GM18520 (cell line): ENCODE measurements around the gene C1QA.
"Not testable (repeated sequence)": the region's sequence is repeated elsewhere in the genome, so short reads cannot be mapped to it uniquely, and the experiment has no call there.

Source experiments
- ATAC-seq: cut with Tn5 transposase; IDR thresholded peaks from one replicate; pipeline ENCODE4 v1.9.1; 2021; ENCODE audit not compliant: unreplicated experiment

The C1QA gene

GRCh38 chr1:22639286-22639685 is 2.9 kb downstream of the C1QA start:
- ATAC-seq = no peak

DNA sequence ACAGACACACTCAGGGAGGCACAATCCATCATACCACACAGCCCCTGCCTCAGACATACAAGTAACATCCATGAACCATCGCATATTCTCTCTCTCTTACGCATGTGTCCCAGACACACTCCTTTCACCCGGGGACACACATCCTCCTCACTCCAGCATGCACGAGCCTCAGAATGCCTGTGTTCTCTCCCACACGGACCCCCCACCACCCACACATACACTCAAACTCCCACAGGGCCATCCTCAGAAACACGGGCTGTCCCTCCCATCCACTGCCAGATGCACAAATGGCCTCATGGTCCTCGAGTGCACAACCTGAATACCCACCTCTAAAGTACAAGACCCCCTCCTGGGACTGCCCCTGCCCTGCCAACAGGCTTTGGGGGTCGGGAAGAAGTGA is 4.8 kb downstream of the C1QA start:
- ATAC-seq = no peak

- ATAC-seq = no peak
Observed at GRCh38 chr1:22641906-22642636, 5.6 kb downstream of the C1QA start.

- ATAC-seq = no peak
Observed at GRCh38 chr1:22643381-22643780, 7.0 kb downstream of the C1QA start, which contains the start of gene C1QC. C1QC (plus strand) TSS chr1:22643633; CDS start chr1:22644024, 391 bp downstream.

DNA sequence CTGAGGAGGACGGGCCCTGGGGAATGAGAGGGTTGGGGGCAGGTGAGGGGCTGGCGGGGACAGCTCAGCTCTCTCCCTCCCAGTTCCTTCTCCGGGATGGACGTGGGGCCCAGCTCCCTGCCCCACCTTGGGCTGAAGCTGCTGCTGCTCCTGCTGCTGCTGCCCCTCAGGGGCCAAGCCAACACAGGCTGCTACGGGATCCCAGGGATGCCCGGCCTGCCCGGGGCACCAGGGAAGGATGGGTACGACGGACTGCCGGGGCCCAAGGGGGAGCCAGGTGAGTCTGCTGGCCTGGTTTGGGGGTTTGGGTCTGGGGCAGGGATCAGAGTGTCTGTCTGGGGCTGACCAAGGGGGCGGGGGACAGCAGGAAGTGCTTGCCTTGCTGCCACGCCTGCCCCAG is 7.5 kb downstream of the C1QA start:
- no peak for ATAC-seq

- no peak for ATAC-seq
Observed at GRCh38 chr1:22645931-22646330, 9.5 kb downstream of the C1QA start.

DNA sequence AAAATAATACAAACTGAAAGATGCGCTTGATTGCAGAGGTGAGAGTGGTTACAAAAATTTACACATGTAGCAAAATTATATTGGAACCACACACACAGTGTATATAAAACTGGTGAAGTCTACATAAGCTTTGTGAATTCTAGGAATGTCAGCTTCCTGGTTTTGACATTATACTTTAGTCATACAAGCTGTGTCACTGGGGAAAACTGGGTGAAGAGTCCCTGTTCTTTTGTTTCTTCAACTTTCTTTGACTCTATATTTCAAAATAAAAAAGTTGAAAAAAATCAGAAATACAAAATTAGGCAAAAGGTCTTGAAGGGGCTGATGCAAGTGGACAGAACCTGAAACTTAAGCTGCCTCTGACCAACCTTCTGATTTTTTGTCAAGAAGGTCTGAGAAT is 10.0 kb downstream of the C1QA start:
- ATAC-seq = no peak

GRCh38 chr1:22650089-22650693 is 13.8 kb downstream of the C1QA start:
- no peak for ATAC-seq

DNA sequence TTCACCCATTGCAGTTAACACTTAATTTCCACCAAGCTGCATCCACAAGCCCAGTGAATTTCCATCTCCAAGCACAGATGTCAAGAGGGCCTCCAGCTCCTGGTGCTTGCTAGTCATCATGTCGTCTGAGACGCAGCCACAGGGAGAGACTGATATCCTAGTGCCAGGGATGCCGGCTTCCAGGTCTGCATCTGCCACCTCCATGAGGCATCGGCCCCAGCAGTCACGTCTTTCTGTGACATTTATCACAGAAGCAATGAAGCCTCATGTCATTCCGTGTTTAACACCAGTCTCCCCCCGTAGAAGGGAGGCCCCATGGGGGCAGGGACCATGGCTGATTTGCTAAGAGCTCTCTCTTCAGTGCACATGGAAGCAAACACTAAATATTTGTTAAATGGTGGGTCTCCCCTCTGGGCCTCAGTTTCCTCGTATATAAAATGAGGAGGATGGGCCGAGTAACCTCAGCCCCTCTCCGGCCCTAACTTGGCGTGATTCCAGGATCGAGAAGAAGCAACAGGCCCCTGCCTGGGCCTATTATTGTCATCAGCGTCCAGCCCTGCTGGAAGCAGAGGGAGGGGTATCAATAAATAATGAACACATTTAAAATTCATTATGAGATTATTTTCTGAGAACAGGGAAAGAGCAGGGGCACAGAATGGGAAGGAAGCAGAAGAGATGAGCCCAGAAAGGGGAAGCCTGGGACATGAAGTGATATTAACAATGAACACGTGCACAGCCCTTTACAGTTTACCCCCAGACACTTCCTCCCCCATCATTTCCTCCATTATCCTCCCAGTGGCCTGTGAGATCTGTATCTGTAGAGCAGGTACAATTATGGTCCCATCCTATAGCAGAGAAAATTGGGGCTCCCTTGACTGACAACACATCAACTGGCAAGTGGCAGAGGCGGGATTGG is 15.8 kb downstream of the C1QA start:
- no peak for ATAC-seq

GRCh38 chr1:22652881-22653316 is 16.5 kb downstream of the C1QA start, which contains the start of gene C1QB:
C1QB (plus strand) TSS chr1:22653236; CDS start chr1:22659463, 6,227 bp downstream.
- no peak for ATAC-seq

GRCh38 chr1:22654692-22655091 is 18.3 kb downstream of the C1QA start:
- no peak for ATAC-seq

GRCh38 chr1:22658385-22659163 is 22.1 kb downstream of the C1QA start:
- no peak for ATAC-seq

DNA sequence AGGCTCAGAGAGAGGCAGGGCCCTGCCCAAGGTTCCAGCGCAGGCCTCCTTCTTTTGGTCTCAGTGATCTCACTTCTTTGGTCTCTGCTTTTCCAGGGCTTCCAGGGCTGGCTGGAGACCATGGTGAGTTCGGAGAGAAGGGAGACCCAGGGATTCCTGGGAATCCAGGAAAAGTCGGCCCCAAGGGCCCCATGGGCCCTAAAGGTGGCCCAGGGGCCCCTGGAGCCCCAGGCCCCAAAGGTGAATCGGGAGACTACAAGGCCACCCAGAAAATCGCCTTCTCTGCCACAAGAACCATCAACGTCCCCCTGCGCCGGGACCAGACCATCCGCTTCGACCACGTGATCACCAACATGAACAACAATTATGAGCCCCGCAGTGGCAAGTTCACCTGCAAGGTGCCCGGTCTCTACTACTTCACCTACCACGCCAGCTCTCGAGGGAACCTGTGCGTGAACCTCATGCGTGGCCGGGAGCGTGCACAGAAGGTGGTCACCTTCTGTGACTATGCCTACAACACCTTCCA is 24.4 kb downstream of the C1QA start:
- ATAC-seq = no peak

- no peak for ATAC-seq
Observed at GRCh38 chr1:22661880-22662279, 25.5 kb downstream of the C1QA start.

GRCh38 chr1:22662318-22662717 is 25.9 kb downstream of the C1QA start:
- ATAC-seq = no peak

DNA sequence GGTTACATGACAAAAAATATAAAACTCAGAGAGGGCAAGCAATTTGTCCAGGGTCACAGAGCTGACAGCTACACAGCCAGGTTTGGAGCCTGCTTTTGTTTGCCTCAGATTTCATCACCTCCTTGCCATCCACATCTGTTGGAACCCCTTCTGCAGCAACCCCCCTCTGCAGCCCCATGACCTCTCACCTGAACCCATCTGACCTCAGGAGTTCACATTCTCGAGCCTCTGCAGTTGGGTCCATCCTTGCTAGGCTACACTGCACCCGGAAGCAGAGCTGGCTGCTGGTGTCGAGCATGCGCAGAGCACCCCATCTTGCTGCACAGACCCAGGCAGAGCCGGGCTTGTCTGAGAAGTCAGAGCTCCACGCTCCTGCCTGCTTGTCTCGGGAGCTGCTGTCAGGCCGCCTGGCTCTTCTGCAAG is 26.6 kb downstream of the C1QA start:
- ATAC-seq = no peak

DNA sequence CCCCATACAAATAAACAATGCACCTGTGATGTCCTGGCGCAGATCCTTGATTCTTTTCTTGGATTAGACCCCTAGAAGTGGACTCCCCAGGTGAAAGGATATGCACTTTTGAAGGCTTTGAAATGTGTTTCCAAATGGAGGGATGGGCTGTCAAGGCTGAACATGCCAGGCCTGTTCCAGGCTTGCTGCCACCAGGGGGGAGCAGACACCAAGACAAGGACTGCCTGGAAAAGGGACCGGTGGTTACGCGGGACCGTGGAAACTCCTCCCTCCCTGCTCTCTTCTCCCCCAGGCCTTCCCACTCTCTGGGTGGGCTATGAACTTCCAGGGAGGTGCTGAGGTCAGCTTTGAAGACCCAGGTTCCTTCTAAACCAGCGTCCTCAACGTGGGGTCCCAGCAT is 29.3 kb downstream of the C1QA start:
- ATAC-seq = no peak

- ATAC-seq = no peak
Observed at GRCh38 chr1:22666412-22666811, 30.0 kb downstream of the C1QA start.

DNA sequence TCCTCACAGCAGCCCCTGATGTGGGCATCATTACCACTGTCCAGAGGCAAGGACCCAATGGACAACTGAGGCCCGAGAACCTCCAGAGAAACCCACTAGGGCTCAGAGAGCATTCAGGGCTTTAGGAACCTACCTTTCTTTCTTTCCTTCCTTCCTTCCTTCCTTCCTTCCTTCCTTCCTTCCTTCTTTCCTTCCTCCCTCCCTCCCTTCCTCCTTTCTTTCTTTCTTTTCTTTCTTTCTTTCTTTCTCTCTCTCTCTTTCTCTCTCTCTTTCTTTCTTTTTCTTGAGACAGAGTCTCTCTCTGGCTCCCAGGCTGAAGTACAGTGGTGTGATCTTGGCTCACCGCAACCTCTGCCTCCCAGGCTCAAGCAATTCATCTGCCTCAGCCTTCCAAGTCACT is 32.4 kb downstream of the C1QA start:
- not testable (repeated sequence) for ATAC-seq

DNA sequence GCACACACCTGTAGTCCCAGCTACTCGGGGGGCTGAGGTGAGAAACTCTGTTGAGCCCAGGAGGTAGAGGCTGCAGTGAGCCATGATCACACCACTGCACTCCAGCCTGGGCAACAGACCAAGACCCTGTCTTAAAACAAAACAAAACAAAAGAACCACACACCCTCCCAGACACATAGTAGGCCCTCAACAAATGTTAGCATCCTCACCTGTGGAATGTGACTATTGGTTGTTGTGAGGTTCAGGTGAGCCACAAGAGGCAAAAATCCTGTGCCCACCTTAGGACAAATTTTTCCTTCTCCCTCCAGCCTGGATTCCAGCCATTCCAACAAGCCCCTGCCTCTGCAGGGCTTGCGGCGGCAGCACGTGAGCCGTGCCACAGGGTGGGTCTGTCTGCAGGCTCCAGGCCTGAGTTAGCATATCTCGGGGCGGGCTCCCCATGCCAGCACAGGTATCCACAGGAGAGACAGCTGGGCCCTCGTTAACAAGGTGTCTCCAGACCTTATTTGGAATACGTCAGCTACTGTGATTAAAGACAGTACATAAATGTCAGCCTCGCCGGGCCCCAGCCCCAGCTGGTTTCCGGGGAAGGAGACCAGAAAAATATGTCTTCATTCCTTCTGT is 34.0 kb downstream of the C1QA start:
- ATAC-seq = no peak
